Smooth muscle cell (in vitro differentiated cells): ENCODE measurements around the gene ADAMTS17. TPM values are rescaled to one million over a fixed set of nuclear protein-coding genes. Genes with fewer than 3 reads are reported as not detected.

Experiments used
- DNase-seq: peaks from one replicate; lab custom pipeline; 2025; ENCODE audit not compliant: unreplicated experiment; lab: John Stamatoyannopoulos, UW
- H2AFZ ChIP-seq: fragments of 200-600 bp; sonication (generic); 2 replicates; pipeline ENCODE4 v1.6.0; 2016; ENCODE audit warnings: antibody characterized with exemption, low read depth, mild to moderate bottlenecking
- H3F3A ChIP-seq: fragments of 200-600 bp; sonication (generic); 2 replicates; pipeline ENCODE4 v1.6.0; 2017; ENCODE audit warnings: antibody characterized with exemption, low read depth
- H3K27ac ChIP-seq: fragments of 200-600 bp; sonication (generic); 2 replicates; pipeline ENCODE4 v1.5.1; 2016; ENCODE audit warnings: low read depth, mild to moderate bottlenecking
- H3K27me3 ChIP-seq: fragments of 200-600 bp; sonication (generic); 2 replicates; pipeline ENCODE4 v1.6.1; 2016; ENCODE audit warnings: low read depth, mild to moderate bottlenecking
- H3K36me3 ChIP-seq: fragments of 200-600 bp; sonication (generic); 2 replicates; pipeline ENCODE4 v1.5.1; 2016; ENCODE audit warnings: low read depth
- H3K4me1 ChIP-seq: fragments of 200-600 bp; sonication (generic); 2 replicates; pipeline ENCODE4 v1.5.1; 2016; ENCODE audit warnings: low read depth
- H3K4me2 ChIP-seq: fragments of 200-600 bp; sonication (generic); 2 replicates; pipeline ENCODE4 v1.6.0; 2016; ENCODE audit warnings: mild to moderate bottlenecking
- H3K4me3 ChIP-seq: fragments of 200-600 bp; sonication (generic); 2 replicates; pipeline ENCODE4 v1.5.1; 2016; ENCODE audit warnings: mild to moderate bottlenecking
- H3K79me2 ChIP-seq: fragments of 200-600 bp; sonication (generic); 2 replicates; pipeline ENCODE4 v1.6.0; 2016; ENCODE audit warnings: low read depth, mild to moderate bottlenecking
- H3K9ac ChIP-seq: fragments of 200-600 bp; sonication (generic); 2 replicates; pipeline ENCODE4 v1.6.0; 2016; ENCODE audit warnings: low read depth
- H3K9me3 ChIP-seq: fragments of 200-600 bp; sonication (generic); replicated peaks from 2 replicates; pipeline ENCODE4 v1.5.1; 2016; ENCODE audit warnings: low read depth
- H4K20me1 ChIP-seq: fragments of 200-600 bp; sonication (generic); 2 replicates; pipeline ENCODE4 v1.6.0; 2016; ENCODE audit warnings: low read depth
- WGBS: methylation state at CpG from one replicate; pipeline ENCODE4 v1.1.7; 2016; ENCODE audit warnings: low lambda C conversion rate; 5-methylcytosine and 5-hydroxymethylcytosine counted together
- polyA plus RNA-seq: library from polyadenylated mRNA; unstranded; fragments of >200 nt; fragmentation: Nextera tagmentation; extraction: Ambion mirVana; gene quantifications from 2 replicates; pipeline ENCODE4 v1.2.1, GENCODE V29; 2016
- total RNA-seq: library from RNA; depleted of rRNA; stranded (reverse); fragments of >200 nt; gene quantifications from 2 replicates; pipeline ENCODE4 v1.2.3, GENCODE V29; 2014
- TF ChIP-seq, protein P1 (sequence below): fragments of 200-600 bp; sonication (generic); IDR thresholded peaks from 2 replicates; pipeline ENCODE4 v1.5.1; 2017; ENCODE audit warnings: borderline replicate concordance, mild to moderate bottlenecking, antibody characterized with exemption; ENCODE audit not compliant: insufficient read depth, poor library complexity, severe bottlenecking

The ADAMTS17 gene
- total and polyA plus RNA-seq, 2 experiments from 2014 or later, result 0.63 to 3.1 TPM

DNA sequence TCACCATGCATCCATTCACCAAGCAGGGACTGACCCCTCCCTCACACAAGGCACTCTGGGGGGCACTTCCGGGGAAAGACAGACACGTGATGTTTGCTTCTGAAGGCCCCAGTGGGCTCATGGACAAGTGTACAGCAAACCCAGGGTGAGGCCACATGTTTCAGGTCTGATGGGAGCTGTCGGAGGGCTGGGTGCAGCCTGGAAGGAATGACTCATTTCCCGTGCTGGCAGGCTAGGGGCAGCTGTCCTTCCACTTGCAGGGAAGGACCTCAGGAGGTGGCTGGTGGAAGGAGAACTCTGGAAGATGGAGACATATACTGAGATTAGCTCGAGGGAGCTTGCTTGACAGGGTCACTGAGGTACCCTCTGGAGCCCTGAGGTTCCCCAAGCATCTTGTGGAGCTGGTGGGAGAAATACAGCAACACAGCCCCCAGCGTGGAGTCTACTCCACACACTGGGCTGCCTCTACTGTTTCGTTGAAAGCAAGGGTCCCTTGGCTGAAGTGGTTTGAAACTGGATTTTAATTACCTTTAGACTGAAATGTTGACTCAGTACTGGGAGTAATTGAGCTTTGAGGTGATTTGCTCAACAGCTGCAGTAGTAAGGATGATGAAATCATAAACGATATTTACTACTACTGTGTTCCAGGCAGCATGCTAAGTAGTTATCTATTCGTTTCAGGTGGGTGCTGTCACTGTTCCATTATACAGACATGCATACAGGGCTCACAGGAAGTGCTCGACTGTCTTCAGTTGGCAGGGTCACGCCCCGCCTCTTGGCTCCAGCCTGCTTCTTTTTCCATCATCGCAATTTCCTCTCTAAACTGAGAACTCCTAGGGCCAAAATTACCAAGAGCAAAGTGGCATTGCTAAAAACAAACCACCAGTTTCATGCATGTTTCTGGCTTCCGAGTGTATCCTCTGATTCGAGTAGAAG is 230.4 kb downstream of the ADAMTS17 start:
- H3K4me1 ChIP-seq, result peaks cover 20% of the 10 kb centered on the region
- DNase-seq, result no peak
- TF ChIP-seq, protein P1, sequence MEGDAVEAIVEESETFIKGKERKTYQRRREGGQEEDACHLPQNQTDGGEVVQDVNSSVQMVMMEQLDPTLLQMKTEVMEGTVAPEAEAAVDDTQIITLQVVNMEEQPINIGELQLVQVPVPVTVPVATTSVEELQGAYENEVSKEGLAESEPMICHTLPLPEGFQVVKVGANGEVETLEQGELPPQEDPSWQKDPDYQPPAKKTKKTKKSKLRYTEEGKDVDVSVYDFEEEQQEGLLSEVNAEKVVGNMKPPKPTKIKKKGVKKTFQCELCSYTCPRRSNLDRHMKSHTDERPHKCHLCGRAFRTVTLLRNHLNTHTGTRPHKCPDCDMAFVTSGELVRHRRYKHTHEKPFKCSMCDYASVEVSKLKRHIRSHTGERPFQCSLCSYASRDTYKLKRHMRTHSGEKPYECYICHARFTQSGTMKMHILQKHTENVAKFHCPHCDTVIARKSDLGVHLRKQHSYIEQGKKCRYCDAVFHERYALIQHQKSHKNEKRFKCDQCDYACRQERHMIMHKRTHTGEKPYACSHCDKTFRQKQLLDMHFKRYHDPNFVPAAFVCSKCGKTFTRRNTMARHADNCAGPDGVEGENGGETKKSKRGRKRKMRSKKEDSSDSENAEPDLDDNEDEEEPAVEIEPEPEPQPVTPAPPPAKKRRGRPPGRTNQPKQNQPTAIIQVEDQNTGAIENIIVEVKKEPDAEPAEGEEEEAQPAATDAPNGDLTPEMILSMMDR, result no peak
- H3K4me2 ChIP-seq, result peak overlapping the region; percentile 33
- no peaks in the 10 kb centered on the region for H3K27me3 ChIP-seq
- no peak overlapping the region for H3K9ac ChIP-seq
- H3K27ac ChIP-seq, result peak overlapping the region; percentile 67
- no peaks in the 10 kb centered on the region for H3K9me3 ChIP-seq
- no peak overlapping the region for H2AFZ ChIP-seq
- H3K4me3 ChIP-seq, result no peak overlapping the region
- no peaks in the 10 kb centered on the region for H3K36me3 ChIP-seq
- 52% methylated on average over 15 of the region's 15 CpGs for WGBS
- H3K79me2 ChIP-seq, result no peaks in the 10 kb centered on the region
- no peaks in the 10 kb centered on the region for H4K20me1 ChIP-seq
- peaks cover 21% of the 10 kb centered on the region for H3F3A ChIP-seq

DNA sequence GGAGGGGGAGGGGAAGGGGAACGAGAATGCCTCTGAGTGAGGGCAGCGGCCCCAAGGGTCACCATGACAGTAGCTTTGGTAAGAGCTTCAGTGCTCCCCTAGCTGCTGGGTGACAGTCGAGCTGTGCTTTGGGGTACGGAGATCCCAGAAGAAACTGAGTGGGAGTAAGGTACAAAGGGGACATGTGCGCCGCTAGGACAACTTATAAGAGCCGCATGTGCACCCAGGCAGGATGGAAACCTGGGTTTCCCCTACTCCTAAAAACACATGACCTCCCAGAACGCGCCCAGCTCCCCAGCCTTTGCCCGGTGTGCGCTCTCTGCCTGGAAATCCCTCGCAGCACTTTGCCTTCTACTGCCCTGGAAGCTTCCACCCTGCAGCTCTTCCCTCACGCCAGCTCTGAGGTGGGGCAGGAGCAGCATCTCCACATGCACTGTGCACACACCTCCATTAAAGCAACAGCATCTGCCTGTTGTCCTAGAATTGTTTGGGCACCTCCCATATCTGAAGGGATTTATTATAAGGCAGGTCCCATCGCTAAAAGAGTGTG is 232.2 kb downstream of the ADAMTS17 start:
- Histone ChIP-seq H3K9ac (no peak overlapping the region), H4K20me1 (no peaks in the 10 kb centered on the region), H3K9me3 (no peaks in the 10 kb centered on the region), H3K4me3 (no peak overlapping the region), H3K27me3 (no peaks in the 10 kb centered on the region), H3K4me2 (no peak overlapping the region), H3K27ac (no peak overlapping the region), H2AFZ (no peak overlapping the region), H3K4me1 (peaks cover 12% of the 10 kb centered on the region), H3K79me2 (no peaks in the 10 kb centered on the region), H3K36me3 (no peaks in the 10 kb centered on the region), H3F3A (peaks cover 11% of the 10 kb centered on the region)
- DNase-seq, result no peak
- TF ChIP-seq, protein P1, result no peak
- WGBS, result 85% methylated on average over 14 of the region's 14 CpGs

DNA sequence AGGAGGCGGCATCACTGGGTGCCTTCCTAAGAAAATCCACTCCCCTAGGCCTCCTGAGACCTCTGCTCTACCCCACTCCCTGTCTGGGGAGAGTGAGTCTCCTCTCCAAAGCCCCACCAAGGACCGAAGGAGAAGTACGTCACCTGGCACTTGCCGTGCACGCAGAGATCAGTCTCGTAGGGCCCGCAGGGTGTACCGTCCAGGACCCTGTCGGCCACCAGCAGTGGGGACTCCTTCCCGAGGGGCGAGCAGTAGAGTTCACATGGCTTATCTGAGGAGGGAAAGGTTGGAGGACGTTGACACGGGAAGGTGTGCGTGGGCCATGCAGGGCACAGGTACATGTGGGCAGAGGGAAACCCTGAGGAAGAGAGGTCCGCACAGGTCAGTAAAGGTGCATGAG is 232.9 kb downstream of the ADAMTS17 start:
- Histone ChIP-seq H4K20me1 (no peaks in the 10 kb centered on the region), H3K79me2 (no peaks in the 10 kb centered on the region), H3K36me3 (no peaks in the 10 kb centered on the region), H2AFZ (no peak overlapping the region), H3K4me2 (no peak overlapping the region), H3K4me1 (peaks cover 5% of the 10 kb centered on the region), H3K9ac (no peak overlapping the region), H3K27ac (no peak overlapping the region), H3K9me3 (no peaks in the 10 kb centered on the region), H3F3A (peaks cover 11% of the 10 kb centered on the region), H3K27me3 (no peaks in the 10 kb centered on the region), H3K4me3 (no peak overlapping the region)
- TF ChIP-seq, protein P1, result no peak
- no peak for DNase-seq
- WGBS, result 99% methylated on average over 15 of the region's 15 CpGs
